H9 (cell line): ENCODE data around the gene SLC25A24. TPM values are rescaled to one million over a fixed set of nuclear protein-coding genes. Genes with fewer than 3 reads are reported as not detected.

Experiments used
- DNase-seq: peaks from one replicate; pipeline ENCODE4 v3.0.0-alpha.2; 2017
- H2AFZ ChIP-seq: one replicate; pipeline ENCODE4 v1.6.1; 2013; ENCODE audit warnings: mild to moderate bottlenecking, low read length, control low read depth, moderate library complexity
- H2AK5ac ChIP-seq: 2 replicates; pipeline ENCODE4 v1.6.1; 2013; ENCODE audit warnings: low read length, control low read depth, mixed read lengths; ENCODE audit not compliant: insufficient read length
- H2BK120ac ChIP-seq: one replicate; pipeline ENCODE4 v1.6.1; 2013; ENCODE audit warnings: low read depth, mild to moderate bottlenecking, low read length, control low read depth, inconsistent platforms; ENCODE audit not compliant: poor library complexity, severe bottlenecking
- H2BK12ac ChIP-seq: 2 replicates; pipeline ENCODE4 v1.6.1; 2013; ENCODE audit warnings: low read length, control low read depth, mixed read lengths, low read depth; ENCODE audit not compliant: insufficient read length
- H2BK15ac ChIP-seq: 2 replicates; pipeline ENCODE4 v1.6.1; 2013; ENCODE audit warnings: low read depth, low read length, control low read depth
- H2BK20ac ChIP-seq: one replicate; pipeline ENCODE4 v1.6.1; 2013; ENCODE audit warnings: low read depth, mild to moderate bottlenecking, low read length, control low read depth, inconsistent platforms; ENCODE audit not compliant: poor library complexity, severe bottlenecking
- H2BK5ac ChIP-seq: 2 replicates; pipeline ENCODE4 v1.6.1; 2013; ENCODE audit warnings: low read length, control low read depth, mixed read lengths; ENCODE audit not compliant: insufficient read length
- H3K14ac ChIP-seq: 2 replicates; pipeline ENCODE4 v1.6.1; 2013; ENCODE audit warnings: low read length, control low read depth; ENCODE audit not compliant: insufficient read depth
- H3K18ac ChIP-seq: 2 replicates; pipeline ENCODE4 v1.6.1; 2013; ENCODE audit warnings: low read depth, mild to moderate bottlenecking, mixed read lengths, low read length, control low read depth; ENCODE audit not compliant: insufficient read length
- H3K23ac ChIP-seq: 2 replicates; pipeline ENCODE4 v1.6.1; 2013; ENCODE audit warnings: low read length, control low read depth, mixed read lengths, low read depth; ENCODE audit not compliant: insufficient read length
- H3K23me2 ChIP-seq: 2 replicates; pipeline ENCODE4 v1.6.1; 2013; ENCODE audit warnings: low read depth, mild to moderate bottlenecking, mixed read lengths, low read length, control low read depth; ENCODE audit not compliant: insufficient read length, poor library complexity, severe bottlenecking
- H3K27ac ChIP-seq: 2 replicates; pipeline ENCODE4 v1.5.1; 2013; ENCODE audit warnings: low read length, control low read depth, mixed read lengths, low read depth; ENCODE audit not compliant: insufficient read length
- H3K27me3 ChIP-seq: 2 replicates; pipeline ENCODE4 v1.6.1; 2013; ENCODE audit warnings: low read length, control low read depth, inconsistent platforms; ENCODE audit not compliant: insufficient read depth
- H3K4ac ChIP-seq: 2 replicates; pipeline ENCODE4 v1.6.1; 2013; ENCODE audit warnings: low read depth, mild to moderate bottlenecking, control low read depth, inconsistent platforms, low read length, moderate library complexity
- H3K4me1 ChIP-seq: 2 replicates; pipeline ENCODE4 v1.6.1; 2013; ENCODE audit warnings: low read length, control low read depth, inconsistent platforms; ENCODE audit not compliant: insufficient read depth
- H3K4me2 ChIP-seq: 2 replicates; pipeline ENCODE4 v1.6.1; 2013; ENCODE audit warnings: low read length, control low read depth, mixed read lengths; ENCODE audit not compliant: insufficient read length, insufficient read depth
- H3K56ac ChIP-seq: 2 replicates; pipeline ENCODE4 v1.6.1; 2013; ENCODE audit warnings: low read depth, mild to moderate bottlenecking, mixed read lengths, low read length, control low read depth; ENCODE audit not compliant: insufficient read length
- H3K79me1 ChIP-seq: 2 replicates; pipeline ENCODE4 v1.6.1; 2013; ENCODE audit warnings: low read depth, mild to moderate bottlenecking, moderate library complexity, low read length, control low read depth, inconsistent platforms; ENCODE audit not compliant: insufficient read depth, poor library complexity, severe bottlenecking
- H3K79me2 ChIP-seq: 2 replicates; pipeline ENCODE4 v1.6.1; 2013; ENCODE audit warnings: low read length, control low read depth, inconsistent platforms; ENCODE audit not compliant: insufficient read depth
- H3K9ac ChIP-seq: 2 replicates; pipeline ENCODE4 v1.6.1; 2013; ENCODE audit warnings: low read length, control low read depth, mixed read lengths; ENCODE audit not compliant: insufficient read length; ENCODE audit errors: extremely low read depth
- H3K9me3 ChIP-seq: one replicate; pipeline ENCODE4 v1.6.1; 2013; ENCODE audit warnings: low read depth, low read length, inconsistent platforms; ENCODE audit not compliant: control insufficient read depth
- H3T11ph ChIP-seq: one replicate; pipeline ENCODE4 v1.6.1; 2013; ENCODE audit warnings: mild to moderate bottlenecking, low read length, control low read depth, inconsistent platforms
- H4K20me1 ChIP-seq: one replicate; pipeline ENCODE4 v1.6.1; 2013; ENCODE audit not compliant: control insufficient read depth, insufficient read length, insufficient read depth
- H4K5ac ChIP-seq: 2 replicates; pipeline ENCODE4 v1.6.1; 2013; ENCODE audit warnings: low read depth, mild to moderate bottlenecking, mixed read lengths, low read length, control low read depth; ENCODE audit not compliant: insufficient read length
- H4K8ac ChIP-seq: replicated peaks from 2 replicates; pipeline ENCODE4 v1.6.1; 2013; ENCODE audit warnings: low read length, control low read depth, mixed read lengths, low read depth; ENCODE audit not compliant: insufficient read length
- H4K91ac ChIP-seq: 2 replicates; pipeline ENCODE4 v1.6.1; 2013; ENCODE audit warnings: low read depth, mild to moderate bottlenecking, moderate library complexity, mixed read lengths, low read length, control low read depth; ENCODE audit not compliant: insufficient read length
- H3K27ac Mint-ChIP-seq, 3 experiments: 2 replicates in 2 of 3; 3 replicates in 1 of 3; pipeline ENCODE4 v1.8.0; 2020 to 2021; ENCODE audit warnings: mixed read lengths in 3 of 3, mild to moderate bottlenecking in 1 of 3, moderate library complexity in 1 of 3
- H3K27me3 Mint-ChIP-seq: 2 replicates; pipeline ENCODE4 v1.8.0; 2021; ENCODE audit warnings: low read depth, mild to moderate bottlenecking, moderate library complexity, mixed read lengths
- H3K36me3 Mint-ChIP-seq, 3 experiments: 2 replicates in 2 of 3; 3 replicates in 1 of 3; pipeline ENCODE4 v1.8.0; 2020 to 2021; ENCODE audit warnings: low read depth in 3 of 3, mixed read lengths in 3 of 3; ENCODE audit not compliant: insufficient read depth in 1 of 3
- H3K4me1 Mint-ChIP-seq, 2 experiments: 2 replicates each; pipeline ENCODE4 v1.8.0; 2020; ENCODE audit warnings: mixed read lengths in 2 of 2
- H3K4me3 Mint-ChIP-seq, 2 experiments: 2 replicates in 1 of 2; 3 replicates in 1 of 2; pipeline ENCODE4 v1.8.0; 2020 to 2021; ENCODE audit warnings: mild to moderate bottlenecking in 2 of 2, mixed read lengths in 2 of 2, moderate library complexity in 1 of 2
- H3K9me3 Mint-ChIP-seq, 2 experiments: 2 replicates in 1 of 2; 3 replicates in 1 of 2; pipeline ENCODE4 v1.8.0; 2020; ENCODE audit warnings: mild to moderate bottlenecking in 2 of 2, mixed read lengths in 2 of 2, moderate library complexity in 1 of 2
- CTCF ChIP-seq: fragments of 200-600 bp; sonication (generic); conservative IDR thresholded peaks from 3 replicates; pipeline ENCODE4 v1.8.0; 2021; ENCODE audit warnings: antibody characterized with exemption, mild to moderate bottlenecking
- WGBS: extraction: QIAGEN DNeasy Blood & Tissue Kit; methylation state at CpG from one replicate; pipeline ENCODE4 v1.1.7; 2013; ENCODE audit warnings: missing lambda C conversion rate, low lambda C conversion rate, mixed read lengths; ENCODE audit not compliant: insufficient read length; ENCODE audit errors: extremely low coverage; 5-methylcytosine and 5-hydroxymethylcytosine counted together
- total RNA-seq: library from RNA; stranded (reverse); gene quantifications from 2 replicates; pipeline ENCODE4 v1.2.1, GENCODE V29; 2021

SLC25A24 gene
- total RNA-seq, 1 experiment from 2014 or later = 35.1 TPM

- peaks cover 10 to 59% (median 30%) of the 10 kb centered on the region in 3 experiments for H3K36me3 Mint-ChIP-seq
- no CpG with 5 or more reads among the region's 1 CpG for WGBS
- no peaks in the 10 kb centered on the region for H3K27me3 Mint-ChIP-seq
- Histone ChIP-seq H3K79me2 (peaks cover 6% of the 10 kb centered on the region; the same call in 1 of the 2 replicates), H3K27me3 (no peaks in the 10 kb centered on the region), H4K8ac (no peak overlapping the region), H3K9me3 (no peaks in the 10 kb centered on the region), H3K23ac (no peak overlapping the region), H2BK12ac (no peak overlapping the region), H3K4me2 (no peak overlapping the region), H2AFZ (no peak overlapping the region), H3K79me1 (peaks cover 10% of the 10 kb centered on the region), H3K9ac (no peak overlapping the region), H2BK15ac (no peak overlapping the region), H2BK120ac (no peak overlapping the region), H4K20me1 (no peaks in the 10 kb centered on the region), H2AK5ac (no peak overlapping the region), H2BK5ac (no peak overlapping the region), H3T11ph (no peak overlapping the region), H3K4me1 (no peaks in the 10 kb centered on the region), H2BK20ac (no peak overlapping the region), H3K56ac (no peak overlapping the region), H3K18ac (no peak overlapping the region), H3K4ac (no peak overlapping the region), H4K91ac (no peak overlapping the region), H4K5ac (no peak overlapping the region), H3K27ac (no peak overlapping the region), H3K23me2 (no peaks in the 10 kb centered on the region), H3K14ac (no peak overlapping the region)
- peaks cover 3 to 4% of the 10 kb centered on the region in 2 experiments; a peak in 2 of 4 replicates for H3K4me1 Mint-ChIP-seq
- H3K9me3 Mint-ChIP-seq = peaks cover 3 to 6% of the 10 kb centered on the region in 2 experiments; a peak in 4 of 5 replicates
- DNase-seq = no peak
- TF ChIP-seq CTCF = no peak
- no peak overlapping the region for H3K4me3 Mint-ChIP-seq
- H3K27ac Mint-ChIP-seq = no peak overlapping the region; a peak in 1 of 7 replicates
Measured at GRCh38 chr1:108188801-108189200, 11.3 kb downstream of the SLC25A24 start.
